ENCODE results near the gene TUBB4A.

The TUBB4A gene

GRCh38 chr19:6535558-6536137, 33.5 kb upstream of the TUBB4A start:
- POLR2A ChIA-PET (ENCODE audit: low non-redundant PET) = no interaction called here
- H3K27ac ChIP-seq = peak overlapping the region; percentile 86
- no peak for DNase-seq (ENCODE audit: low spot score)
- no peak for TF ChIP-seq CTCF (conservative IDR thresholded peaks at IDR 0.05; ENCODE audit: low read depth)
- CTCF ChIA-PET = no interaction called here

- peak overlapping the region; percentile 77 for H3K27ac ChIP-seq
- ChIA-PET POLR2A (ENCODE audit: low non-redundant PET) (no interaction called here), CTCF (no interaction called here)
- no peak for TF ChIP-seq CTCF (conservative IDR thresholded peaks at IDR 0.05; ENCODE audit: low read depth)
- DNase-seq (ENCODE audit: low spot score) = no peak
Measured at GRCh38 chr19:6534451-6535093, 32.5 kb upstream of the TUBB4A start.

- no peak for DNase-seq (ENCODE audit: low spot score)
- ChIA-PET CTCF (no interaction called here), POLR2A (ENCODE audit: low non-redundant PET) (no interaction called here)
- peak overlapping the region; percentile 77 for H3K27ac ChIP-seq
- no peak for TF ChIP-seq CTCF (conservative IDR thresholded peaks at IDR 0.05; ENCODE audit: low read depth)
Measured at GRCh38 chr19:6533746-6534418, 31.8 kb upstream of the TUBB4A start.

- TF ChIP-seq CTCF (conservative IDR thresholded peaks at IDR 0.05; ENCODE audit: low read depth) = no peak
- peak overlapping the region; percentile 71 for H3K27ac ChIP-seq
- ChIA-PET POLR2A (ENCODE audit: low non-redundant PET) (no interaction called here), CTCF (no interaction called here)
- no peak for DNase-seq (ENCODE audit: low spot score)
Measured at GRCh38 chr19:6533000-6533328, 30.9 kb upstream of the TUBB4A start.

GRCh38 chr19:6532244-6532999, 30.3 kb upstream of the TUBB4A start:
- ChIA-PET CTCF (interaction anchor here (0.7 kb wide), 1 partner anchor 59 kb away, joined by 3 read pairs; no protein-coding TSS in a partner anchor), POLR2A (ENCODE audit: low non-redundant PET) (interaction anchor here (0.6 kb wide), 1 partner anchor 9 kb away, joined by 9 read pairs; no protein-coding TSS in a partner anchor)
- H3K27ac ChIP-seq = peak overlapping the region; percentile 71
- no peak for TF ChIP-seq CTCF (conservative IDR thresholded peaks at IDR 0.05; ENCODE audit: low read depth)
- no peak for DNase-seq (ENCODE audit: low spot score)

- no peak for TF ChIP-seq CTCF (conservative IDR thresholded peaks at IDR 0.05; ENCODE audit: low read depth)
- DNase-seq (ENCODE audit: low spot score) = no peak
- ChIA-PET POLR2A (ENCODE audit: low non-redundant PET) (interaction anchor here (0.6 kb wide), 1 partner anchor 10 kb away, joined by 9 read pairs; no protein-coding TSS in a partner anchor), CTCF (no interaction called here)
- peak overlapping the region; percentile 71 for H3K27ac ChIP-seq
Measured at GRCh38 chr19:6531956-6532243, 29.8 kb upstream of the TUBB4A start.
